Lower leg skin (tissue), 3 donors: ENCODE measurements around the gene NVL.

Experiments used
- POLR2A ChIP-seq, 2 donors: fragments of 450-650 bp; IDR thresholded peaks; one replicate each; pipeline ENCODE4 v1.6.1; 2016 to 2017; ENCODE audit warnings: antibody characterized with exemption in 2 of 2, mild to moderate bottlenecking in 1 of 2, moderate library complexity in 1 of 2
- TF ChIP-seq, protein P1 (sequence below), 3 donors: fragments of 450-650 bp; IDR thresholded peaks; one replicate each; pipeline ENCODE4 v1.5.1; 2016; ENCODE audit warnings: antibody characterized with exemption in 3 of 3, mild to moderate bottlenecking in 3 of 3, moderate library complexity in 2 of 3

DNA sequence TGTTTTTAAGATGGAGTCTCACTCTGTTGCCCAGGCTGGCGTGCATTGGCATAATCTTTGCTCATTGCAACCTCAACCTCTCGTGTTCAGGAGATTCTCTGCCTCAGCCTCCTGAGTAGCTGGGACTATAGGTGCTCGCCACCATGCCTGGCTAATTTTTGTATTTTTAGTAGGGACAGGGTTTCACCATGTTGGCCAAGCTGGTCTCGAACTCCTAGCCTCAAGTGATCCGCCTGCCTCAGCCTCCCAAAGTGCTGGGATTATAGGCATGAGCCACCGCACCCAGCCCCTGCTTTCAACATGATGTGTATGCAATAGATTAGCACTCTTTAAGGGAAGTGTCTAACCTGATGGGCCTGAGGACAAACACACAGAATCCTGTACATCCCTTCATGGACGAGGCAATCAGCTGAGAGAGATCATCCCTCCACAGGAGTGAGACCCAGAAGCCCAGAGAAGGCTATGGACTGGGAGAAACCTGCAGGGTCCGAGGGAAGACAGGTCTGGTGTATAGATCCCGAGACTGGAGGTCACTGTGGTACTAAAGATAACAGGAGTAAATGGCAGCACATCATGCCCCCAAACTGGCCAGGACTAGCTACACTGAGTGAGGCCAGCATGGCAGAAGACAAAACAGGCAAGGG, 152.5 kb downstream of the NVL start:
- no peak for TF ChIP-seq POLR2A (IDR thresholded peaks at IDR 0.05)
- TF ChIP-seq, protein P1, sequence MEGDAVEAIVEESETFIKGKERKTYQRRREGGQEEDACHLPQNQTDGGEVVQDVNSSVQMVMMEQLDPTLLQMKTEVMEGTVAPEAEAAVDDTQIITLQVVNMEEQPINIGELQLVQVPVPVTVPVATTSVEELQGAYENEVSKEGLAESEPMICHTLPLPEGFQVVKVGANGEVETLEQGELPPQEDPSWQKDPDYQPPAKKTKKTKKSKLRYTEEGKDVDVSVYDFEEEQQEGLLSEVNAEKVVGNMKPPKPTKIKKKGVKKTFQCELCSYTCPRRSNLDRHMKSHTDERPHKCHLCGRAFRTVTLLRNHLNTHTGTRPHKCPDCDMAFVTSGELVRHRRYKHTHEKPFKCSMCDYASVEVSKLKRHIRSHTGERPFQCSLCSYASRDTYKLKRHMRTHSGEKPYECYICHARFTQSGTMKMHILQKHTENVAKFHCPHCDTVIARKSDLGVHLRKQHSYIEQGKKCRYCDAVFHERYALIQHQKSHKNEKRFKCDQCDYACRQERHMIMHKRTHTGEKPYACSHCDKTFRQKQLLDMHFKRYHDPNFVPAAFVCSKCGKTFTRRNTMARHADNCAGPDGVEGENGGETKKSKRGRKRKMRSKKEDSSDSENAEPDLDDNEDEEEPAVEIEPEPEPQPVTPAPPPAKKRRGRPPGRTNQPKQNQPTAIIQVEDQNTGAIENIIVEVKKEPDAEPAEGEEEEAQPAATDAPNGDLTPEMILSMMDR (IDR thresholded peaks at IDR 0.05) = no peak
